HG03571 (cell line): ENCODE measurements around the gene PHF1.

Experiments used
- ATAC-seq: cut with Tn5 transposase; IDR thresholded peaks from one replicate; pipeline ENCODE4 v1.9.1; 2021; ENCODE audit not compliant: unreplicated experiment

PHF1 gene

GRCh38 chr6:33417128-33417902, 6.5 kb downstream of the PHF1 start:
- no peak for ATAC-seq

- ATAC-seq: peak; percentile 72
Measured at GRCh38 chr6:33417903-33418689, 7.3 kb downstream of the PHF1 start, which contains the start of gene CUTA. Gene CUTA, minus strand, starts transcription at chr6:33418107. Its CDS starts 107 bp downstream, at chr6:33418000.

GRCh38 chr6:33418690-33419291, 8.0 kb downstream of the PHF1 start:
- ATAC-seq: no peak

GRCh38 chr6:33419580-33420490, 9.0 kb downstream of the PHF1 start, which contains the start of gene SYNGAP1:
Gene SYNGAP1, plus strand, starts transcription at chr6:33420065. Its CDS starts 200 bp downstream, at chr6:33420265.
- no peak for ATAC-seq

- ATAC-seq: no peak
Measured at GRCh38 chr6:33420491-33421343, 9.9 kb downstream of the PHF1 start.

- no peak for ATAC-seq
Measured at GRCh38 chr6:33421344-33421643, 10.5 kb downstream of the PHF1 start.

- no peak for ATAC-seq
Measured at GRCh38 chr6:33423777-33424176, 13.0 kb downstream of the PHF1 start.

- ATAC-seq: no peak
Measured at GRCh38 chr6:33424855-33425667, 14.2 kb downstream of the PHF1 start.

- no peak for ATAC-seq
Measured at GRCh38 chr6:33425668-33426577, 15.1 kb downstream of the PHF1 start.

GRCh38 chr6:33426590-33427511, 16.0 kb downstream of the PHF1 start:
- no peak for ATAC-seq

GRCh38 chr6:33427585-33428223, 16.9 kb downstream of the PHF1 start:
- no peak for ATAC-seq

GRCh38 chr6:33428224-33428965, 17.6 kb downstream of the PHF1 start:
- no peak for ATAC-seq

- ATAC-seq: no peak
Measured at GRCh38 chr6:33428966-33429749, 18.3 kb downstream of the PHF1 start.

GRCh38 chr6:33429750-33430052, 18.9 kb downstream of the PHF1 start:
- ATAC-seq: no peak

- no peak for ATAC-seq
Measured at GRCh38 chr6:33430334-33430733, 19.5 kb downstream of the PHF1 start.
